ENCODE data around the gene STARD10.

DNA sequence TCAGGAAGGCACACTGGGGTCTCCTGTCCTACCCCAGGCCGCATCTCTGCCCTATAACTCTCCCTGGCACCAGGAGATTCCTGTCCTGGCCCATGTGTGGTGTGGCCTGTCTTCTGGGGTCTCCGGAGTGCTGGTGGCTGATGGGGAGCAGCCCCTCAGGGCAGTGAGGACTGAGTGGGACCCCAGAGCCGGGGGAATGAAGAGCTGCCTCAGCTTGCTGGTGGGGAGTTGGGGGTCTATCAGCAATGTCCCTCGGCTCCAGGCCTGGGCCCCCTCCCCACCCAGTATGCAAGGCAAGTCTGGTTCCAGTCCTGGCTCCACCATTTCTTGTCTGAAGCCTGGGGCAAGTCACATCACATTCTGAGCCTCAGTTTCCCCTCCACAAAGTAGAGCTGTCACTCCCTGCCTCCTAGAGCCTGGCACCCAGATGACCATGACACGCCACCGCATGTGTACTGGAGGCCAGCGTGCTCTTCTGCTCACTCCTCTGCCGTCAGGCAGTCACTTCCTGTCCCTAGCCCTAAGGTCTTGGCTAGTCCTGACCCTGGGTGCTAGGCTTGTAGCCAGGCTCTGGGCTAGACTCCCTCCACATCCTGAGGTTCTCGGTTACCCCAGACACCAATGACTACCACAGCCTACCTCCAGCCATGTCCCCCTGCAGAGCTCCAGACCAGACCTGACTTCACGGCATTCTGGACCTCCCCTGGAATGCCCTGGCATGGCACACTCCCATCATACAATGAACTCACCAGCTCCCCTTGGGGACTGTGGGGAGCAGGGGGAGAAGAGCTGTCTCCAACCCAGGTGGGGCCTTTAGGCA, 54.4 kb downstream of the STARD10 start:
- TF ChIP-seq POLR2A (IDR thresholded peaks at IDR 0.05), result no peak
- no peak for TF ChIP-seq POLR2AphosphoS5 (IDR thresholded peaks at IDR 0.05)
- no peak for TF ChIP-seq CTCF (IDR thresholded peaks at IDR 0.05)
- no peak for TF ChIP-seq EP300 (IDR thresholded peaks at IDR 0.05)
